Activated CD4-positive, alpha-beta memory T cell treated with anti-CD3 and anti-CD28 coated beads for 36 hours (primary cell): ENCODE measurements around the gene SDF4. TPM values are rescaled to one million over a fixed set of nuclear protein-coding genes. Genes with fewer than 3 reads are reported as not detected.
A peak's percentile ranks its signal among the peaks of the same experiment; 100 is the strongest.

Source experiments
- CTCF ChIA-PET: fragments of 350-600 bp; sonication (Branson Sonifier 250); formaldehyde crosslinking; loops from one replicate; lab custom pipeline; 2021; ENCODE audit warnings: antibody characterized with exemption, inconsistent platforms; lab: Charles Lee
- POLR2A ChIA-PET: fragments of 350-600 bp; sonication (Branson Sonifier 250); formaldehyde crosslinking; loops from one replicate; lab custom pipeline; 2021; ENCODE audit warnings: antibody characterized with exemption; lab: Charles Lee
- DNase-seq: peaks from one replicate; pipeline ENCODE4 v3.0.0-alpha.2; 2020
- H3K27ac Mint-ChIP-seq: one replicate; pipeline ENCODE4 v1.8.0; 2021; ENCODE audit warnings: mixed read lengths
- H3K27me3 Mint-ChIP-seq: one replicate; pipeline ENCODE4 v1.8.0; 2021; ENCODE audit warnings: mixed read lengths
- H3K36me3 Mint-ChIP-seq: one replicate; pipeline ENCODE4 v1.8.0; 2021; ENCODE audit warnings: mixed read lengths
- H3K4me1 Mint-ChIP-seq: one replicate; pipeline ENCODE4 v1.8.0; 2021; ENCODE audit warnings: low read depth, mixed read lengths
- H3K4me3 Mint-ChIP-seq: one replicate; pipeline ENCODE4 v1.8.0; 2021; ENCODE audit warnings: mild to moderate bottlenecking, mixed read lengths
- H3K9me3 Mint-ChIP-seq: one replicate; pipeline ENCODE4 v1.8.0; 2021; ENCODE audit warnings: mixed read lengths
- intact Hi-C: fragments of 100-400 bp; cut with micrococcal nuclease; formaldehyde crosslinking; loops from one replicate; pipeline ENCODE4 v1.15.1; 2023
- total RNA-seq, 2 experiments: library from RNA; stranded (reverse); gene quantifications; one replicate each; pipeline ENCODE4 v1.2.3, GENCODE V29; 2021

SDF4 gene
- total RNA-seq, 2 experiments from 2014 or later: 302 to 305 TPM

DNA sequence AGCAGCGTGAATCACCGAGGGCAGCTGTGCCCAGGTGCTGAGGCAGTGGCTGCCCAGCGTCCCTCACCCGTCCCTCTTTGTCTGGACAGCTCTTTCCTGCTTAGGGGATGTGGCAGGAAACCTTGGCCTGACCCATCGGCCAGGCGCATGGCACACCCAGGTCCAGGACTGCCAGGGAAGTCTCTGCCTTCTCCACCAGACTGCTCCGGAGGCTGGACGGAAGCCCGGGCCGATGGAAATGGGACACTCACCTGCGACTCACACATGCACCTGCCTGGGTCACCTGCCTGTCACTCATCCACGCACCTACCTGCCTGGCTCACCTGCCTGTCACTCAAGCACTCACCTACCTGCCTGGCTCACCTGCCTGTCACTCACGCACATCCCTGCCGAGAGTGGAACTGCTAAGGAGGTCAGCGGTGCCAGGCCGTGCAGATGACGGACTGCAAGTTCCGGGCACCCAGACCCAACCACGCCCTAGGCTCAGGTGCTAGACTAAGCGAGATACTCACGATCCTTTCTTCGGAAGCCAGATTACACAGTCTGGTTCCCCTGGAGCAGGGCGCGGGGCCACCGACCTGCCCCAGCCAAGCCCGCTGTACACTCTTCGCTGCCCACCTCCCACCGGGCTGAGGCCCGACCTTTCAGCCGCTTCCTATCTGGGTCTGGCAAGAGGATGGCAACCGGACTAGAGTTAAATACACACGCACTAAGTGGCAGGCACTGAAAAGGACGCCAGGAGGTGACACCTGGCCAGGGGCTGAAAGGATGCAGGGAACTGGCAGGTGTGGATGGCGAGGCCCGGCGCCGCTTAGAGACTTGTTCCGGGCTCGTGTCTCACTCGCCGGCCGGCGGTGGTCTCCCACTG lies 40.8 kb upstream of the SDF4 start:
- Mint-ChIP-seq H3K36me3 (peaks cover 21% of the 10 kb centered on the region), H3K27ac (peak overlapping the region; percentile 62), H3K4me1 (peaks cover 32% of the 10 kb centered on the region), H3K9me3 (no peaks in the 10 kb centered on the region), H3K4me3 (peak overlapping the region; percentile 88), H3K27me3 (no peaks in the 10 kb centered on the region)
- ChIA-PET POLR2A (interaction anchor here (1.0 to 1.8 kb wide), 2 partner anchors 42 to 134 kb away, joined by 3 to 5 read pairs; partner anchors contain the start of gene MRPL20), CTCF (interaction anchor here (1.3 kb wide), 1 partner anchor 62 kb away, joined by 3 read pairs; no protein-coding TSS in a partner anchor)
- intact Hi-C loops: loop anchor here (1.0 to 5.0 kb wide), 3 partner anchors 35 to 156 kb away; partner anchors contain the start of genes ACAP3, B3GALT6, C1orf159 and PUSL1
- peak; percentile 24 for DNase-seq

DNA sequence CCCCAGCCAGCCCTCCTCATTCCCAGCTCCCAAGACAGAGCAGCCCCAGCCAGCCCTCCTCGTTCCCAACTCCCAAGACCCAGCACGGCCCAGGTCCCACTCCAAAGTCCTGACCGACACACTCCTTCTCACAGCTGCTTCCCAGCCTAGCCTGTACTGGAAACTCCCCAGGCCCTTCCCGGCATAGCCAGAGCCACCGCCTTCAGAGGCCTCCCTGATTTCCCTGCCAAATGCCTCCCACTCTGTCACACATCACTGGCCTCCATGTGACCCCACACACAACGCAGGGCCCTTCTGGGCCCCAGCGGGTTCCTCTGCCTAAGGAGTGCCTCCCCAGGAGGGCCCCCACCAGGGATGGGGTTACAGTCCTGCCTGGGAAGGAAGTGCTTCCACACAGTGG lies 39.0 kb upstream of the SDF4 start:
- intact Hi-C loops: loop anchor here (5.0 kb wide), 1 partner anchor 36 kb away; the partner anchor contains the start of genes ACAP3 and PUSL1
- Mint-ChIP-seq H3K36me3 (peaks cover 26% of the 10 kb centered on the region), H3K4me1 (peaks cover 32% of the 10 kb centered on the region), H3K27ac (no peak overlapping the region), H3K9me3 (no peaks in the 10 kb centered on the region), H3K4me3 (peak overlapping the region; percentile 14), H3K27me3 (no peaks in the 10 kb centered on the region)
- DNase-seq: no peak
- CTCF ChIA-PET: interaction anchor here (1.5 kb wide), 1 partner anchor 149 kb away, joined by 5 read pairs; no protein-coding TSS in a partner anchor
- POLR2A ChIA-PET: no interaction called here

DNA sequence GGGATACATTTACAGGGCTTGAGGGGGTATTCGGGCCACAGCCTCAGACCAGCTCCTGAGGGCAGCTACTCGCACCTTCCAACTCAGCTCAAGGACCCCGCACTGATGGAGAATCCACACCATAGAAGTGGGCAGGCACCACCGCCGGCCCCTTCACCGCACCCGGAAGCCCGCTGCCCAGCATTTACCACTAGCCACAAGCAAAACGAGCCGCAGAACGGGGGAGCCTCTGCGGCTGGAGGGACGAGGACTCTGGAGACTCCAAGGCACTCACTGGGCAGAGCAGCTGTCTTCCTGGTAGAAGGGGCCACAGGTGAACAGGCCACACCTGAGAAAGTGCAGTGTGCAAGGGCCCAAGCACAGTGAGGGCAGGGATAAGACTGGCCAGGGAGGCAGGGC lies 36.5 kb upstream of the SDF4 start:
- Mint-ChIP-seq H3K36me3 (peaks cover 34% of the 10 kb centered on the region), H3K27me3 (no peaks in the 10 kb centered on the region), H3K4me1 (peaks cover 34% of the 10 kb centered on the region), H3K27ac (no peak overlapping the region), H3K4me3 (no peak overlapping the region), H3K9me3 (no peaks in the 10 kb centered on the region)
- CTCF ChIA-PET: no interaction called here
- intact Hi-C loops: no loop called here
- no peak for DNase-seq
- POLR2A ChIA-PET: no interaction called here

DNA sequence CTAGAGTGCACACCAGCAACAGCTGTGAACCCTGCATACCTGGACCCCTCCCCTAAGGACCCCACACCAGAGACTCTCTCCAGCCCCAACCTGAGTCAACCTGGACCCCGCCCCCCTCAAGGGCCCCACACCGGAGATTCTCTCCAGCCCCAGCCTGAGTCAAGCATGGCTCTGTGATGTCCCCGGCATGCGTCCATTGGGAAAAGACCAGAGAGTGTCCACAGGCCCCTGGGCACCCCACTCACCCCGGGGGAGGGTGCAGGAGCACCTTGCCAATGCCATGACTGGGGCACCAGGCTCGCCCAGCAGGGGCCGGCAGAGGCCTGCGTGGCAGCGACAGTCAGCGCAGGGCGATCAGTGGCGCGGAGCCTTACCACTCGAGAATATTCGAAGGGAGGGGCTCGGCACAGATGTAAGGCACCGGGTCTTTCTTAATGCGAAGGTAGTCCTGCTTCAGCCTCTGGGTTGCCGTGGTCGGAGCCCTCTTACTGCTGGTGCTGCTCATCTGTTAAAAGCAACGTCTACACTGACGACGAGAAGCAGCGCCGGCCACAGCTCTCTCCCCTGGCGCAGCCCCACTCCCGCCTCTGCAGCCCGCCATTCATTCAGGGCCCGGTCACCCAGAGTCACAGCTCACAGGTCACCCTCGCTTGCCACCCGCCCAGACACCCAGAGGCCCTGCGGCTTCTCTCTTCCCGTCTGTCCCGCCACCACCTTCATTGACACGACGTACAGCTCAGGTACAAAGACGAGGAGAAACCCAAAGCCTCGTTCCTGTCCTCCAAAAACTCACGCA lies 35.9 kb upstream of the SDF4 start:
- Mint-ChIP-seq H3K27me3 (no peaks in the 10 kb centered on the region), H3K4me3 (no peak overlapping the region), H3K4me1 (peaks cover 31% of the 10 kb centered on the region), H3K27ac (no peak overlapping the region), H3K9me3 (no peaks in the 10 kb centered on the region), H3K36me3 (peaks cover 32% of the 10 kb centered on the region)
- intact Hi-C loops: no loop called here
- ChIA-PET CTCF (no interaction called here), POLR2A (no interaction called here)
- no peak for DNase-seq

DNA sequence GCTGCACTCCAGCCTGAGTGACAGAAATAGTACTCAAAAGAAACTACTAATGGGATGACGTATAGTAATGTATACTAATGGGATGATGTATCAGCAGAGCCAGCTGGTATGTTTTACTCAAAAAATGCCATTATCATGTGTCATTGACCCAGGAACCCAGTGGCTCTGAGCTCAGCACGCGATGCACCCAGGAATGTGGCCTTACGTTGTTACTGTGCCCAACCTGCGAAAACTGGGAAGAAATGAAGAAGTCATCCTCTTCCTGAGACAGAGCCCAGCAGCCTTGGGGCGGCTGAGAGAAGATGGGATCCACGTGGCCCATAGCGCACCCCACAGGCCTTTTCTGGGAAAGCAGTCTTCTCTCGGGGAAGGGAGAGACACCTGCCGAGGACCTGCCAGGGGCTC lies 33.1 kb upstream of the SDF4 start:
- Mint-ChIP-seq H3K4me1 (peaks cover 11% of the 10 kb centered on the region), H3K27me3 (no peaks in the 10 kb centered on the region), H3K36me3 (peaks cover 33% of the 10 kb centered on the region), H3K9me3 (no peaks in the 10 kb centered on the region), H3K4me3 (no peak overlapping the region), H3K27ac (no peak overlapping the region)
- intact Hi-C loops: no loop called here
- ChIA-PET POLR2A (no interaction called here), CTCF (no interaction called here)
- peak; percentile 48 for DNase-seq

DNA sequence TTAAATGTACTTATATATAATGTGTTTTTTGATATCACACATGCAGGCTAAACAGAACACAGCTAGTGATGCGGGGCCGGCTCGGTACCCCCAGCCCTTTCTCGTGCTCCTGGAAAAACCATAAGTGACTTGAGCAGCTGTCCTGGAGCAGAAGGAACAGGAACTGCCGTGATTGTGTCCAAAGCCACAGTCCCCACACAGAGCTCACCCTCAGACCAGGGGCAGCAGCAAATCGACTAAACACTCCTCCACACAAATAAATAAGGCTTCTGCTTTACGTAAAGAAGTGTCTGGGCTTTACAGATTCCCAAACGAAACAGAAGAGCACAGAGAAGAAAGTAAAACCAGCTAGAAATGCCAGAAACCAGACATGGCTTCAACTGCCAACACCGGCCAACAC lies 32.2 kb upstream of the SDF4 start:
- Mint-ChIP-seq H3K27ac (no peak overlapping the region), H3K27me3 (no peaks in the 10 kb centered on the region), H3K9me3 (no peaks in the 10 kb centered on the region), H3K4me3 (no peak overlapping the region), H3K4me1 (peaks cover 7% of the 10 kb centered on the region), H3K36me3 (peaks cover 39% of the 10 kb centered on the region)
- DNase-seq: no peak
- intact Hi-C loops: no loop called here
- POLR2A ChIA-PET: no interaction called here
- CTCF ChIA-PET: interaction anchor here (0.7 kb wide), 1 partner anchor 141 kb away, joined by 3 read pairs; no protein-coding TSS in a partner anchor

DNA sequence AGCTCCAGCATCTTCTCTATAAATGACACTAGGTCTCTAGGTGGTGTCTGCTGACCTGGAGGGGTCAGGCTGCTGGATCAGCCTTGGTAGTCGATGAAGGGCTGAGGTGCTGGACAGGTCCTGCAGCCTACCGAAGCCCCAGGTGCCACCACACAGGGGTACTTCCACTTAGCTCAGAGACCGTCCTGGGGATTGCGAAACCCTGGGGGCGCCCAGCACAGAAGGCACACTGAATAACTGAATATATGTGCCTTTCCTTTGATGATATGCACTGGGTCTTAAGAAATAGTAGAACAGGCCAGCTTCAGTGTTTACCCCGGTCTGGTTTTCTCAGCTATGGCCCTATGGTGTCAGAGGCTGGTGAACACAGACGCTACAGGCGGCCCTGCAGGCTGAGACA lies 31.0 kb upstream of the SDF4 start:
- H3K9me3 Mint-ChIP-seq: no peaks in the 10 kb centered on the region
- H3K4me3 Mint-ChIP-seq: no peak overlapping the region
- POLR2A ChIA-PET: no interaction called here
- no peaks in the 10 kb centered on the region for H3K27me3 Mint-ChIP-seq
- peaks cover 43% of the 10 kb centered on the region for H3K36me3 Mint-ChIP-seq
- H3K27ac Mint-ChIP-seq: no peak overlapping the region
- CTCF ChIA-PET: no interaction called here
- peaks cover 8% of the 10 kb centered on the region for H3K4me1 Mint-ChIP-seq
- intact Hi-C loops: no loop called here
- DNase-seq: no peak

DNA sequence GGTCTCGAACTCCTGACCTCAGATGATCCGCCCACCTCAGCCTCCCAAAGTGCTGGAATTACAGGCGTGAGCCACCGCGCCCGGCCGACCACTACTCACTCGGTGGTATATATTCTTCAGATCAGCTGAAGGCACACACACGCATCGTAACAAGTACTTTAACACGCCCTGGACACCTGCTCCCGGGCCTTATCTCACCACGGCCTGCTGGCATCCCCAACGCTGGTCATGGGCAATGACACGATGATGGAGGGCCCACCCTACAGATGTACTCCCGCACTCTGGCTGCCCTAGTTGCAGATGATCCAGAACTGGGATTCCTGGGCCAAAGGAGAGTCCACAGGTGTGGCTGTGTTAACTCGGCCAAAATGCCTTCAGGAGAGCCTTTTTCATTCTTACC lies 30.3 kb upstream of the SDF4 start:
- peaks cover 44% of the 10 kb centered on the region for H3K36me3 Mint-ChIP-seq
- CTCF ChIA-PET: no interaction called here
- peaks cover 10% of the 10 kb centered on the region for H3K4me1 Mint-ChIP-seq
- POLR2A ChIA-PET: no interaction called here
- H3K27me3 Mint-ChIP-seq: no peaks in the 10 kb centered on the region
- no peak for DNase-seq
- no peak overlapping the region for H3K4me3 Mint-ChIP-seq
- intact Hi-C loops: no loop called here
- H3K9me3 Mint-ChIP-seq: no peaks in the 10 kb centered on the region
- no peak overlapping the region for H3K27ac Mint-ChIP-seq

DNA sequence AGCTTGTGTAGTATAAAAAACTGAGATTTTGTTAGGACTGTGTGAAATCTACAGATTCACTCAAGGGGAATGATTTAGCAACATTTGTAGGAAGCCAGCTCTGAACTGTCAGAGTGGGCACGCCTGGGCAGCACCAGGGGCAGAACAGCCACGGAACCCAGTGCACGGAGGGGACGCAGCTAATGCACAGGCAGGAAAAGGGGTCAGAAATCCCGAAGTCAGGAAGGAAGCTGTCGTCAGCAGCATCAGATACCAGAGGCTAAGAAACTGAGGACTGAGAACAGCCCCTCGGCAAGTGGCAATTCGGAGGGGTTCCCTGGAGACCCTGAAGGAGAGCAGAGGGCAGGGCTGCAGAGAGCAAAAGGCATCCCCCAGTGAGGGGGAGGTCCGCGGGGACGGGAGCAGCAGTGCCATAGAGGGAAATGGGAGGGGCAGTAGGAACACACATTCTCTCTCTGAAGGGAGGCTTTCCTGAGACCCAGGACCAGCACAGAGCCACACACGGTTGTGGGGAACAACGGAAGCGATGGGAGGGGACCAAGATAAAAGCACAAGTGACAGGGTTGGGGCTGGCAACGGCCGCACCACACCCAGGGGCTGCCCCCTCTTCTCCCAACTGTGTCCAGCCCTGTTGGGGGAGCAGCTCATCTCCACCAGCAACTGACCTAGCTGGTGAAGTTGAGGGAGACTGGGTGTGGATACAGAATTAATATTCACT lies 29.2 kb upstream of the SDF4 start:
- Mint-ChIP-seq H3K27ac (peak overlapping the region; percentile 16), H3K9me3 (no peaks in the 10 kb centered on the region), H3K4me1 (peaks cover 10% of the 10 kb centered on the region), H3K27me3 (no peaks in the 10 kb centered on the region), H3K36me3 (peaks cover 47% of the 10 kb centered on the region), H3K4me3 (no peak overlapping the region)
- CTCF ChIA-PET: interaction anchor here (1.7 to 1.8 kb wide), 2 partner anchors 14 to 139 kb away, joined by 3 to 8 read pairs; no protein-coding TSS in a partner anchor
- POLR2A ChIA-PET: no interaction called here
- intact Hi-C loops: no loop called here
- DNase-seq: no peak

DNA sequence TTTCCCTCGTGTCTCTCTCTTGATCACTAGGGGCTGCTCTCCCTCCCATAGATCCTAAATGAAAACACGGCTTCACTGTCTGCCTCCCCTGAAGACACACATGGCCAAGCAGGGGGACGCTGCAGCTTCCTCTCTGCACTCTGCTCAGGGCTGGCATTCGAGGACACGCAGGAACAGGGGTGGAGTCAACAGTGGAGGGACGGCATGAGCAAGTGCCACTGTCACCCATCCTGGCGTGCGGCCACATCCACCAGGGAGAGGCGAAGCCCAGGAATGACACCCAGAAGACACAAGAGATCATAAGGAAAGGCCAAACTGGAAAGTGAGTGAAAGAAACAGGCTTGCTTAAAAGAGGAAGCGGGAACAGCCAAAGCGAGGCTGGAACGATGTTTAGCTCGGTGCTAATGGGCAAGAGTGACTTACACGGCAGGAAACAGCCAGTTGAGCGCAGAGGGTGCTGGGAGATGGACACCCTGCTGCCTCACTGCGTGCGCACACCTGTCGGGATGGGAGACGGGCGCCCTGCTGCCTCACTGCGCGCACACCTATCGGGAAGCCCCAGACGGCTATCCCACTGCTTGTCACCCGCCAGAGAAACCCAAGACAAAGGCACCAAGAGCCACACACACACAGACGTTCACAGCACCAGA lies 28.3 kb upstream of the SDF4 start:
- Mint-ChIP-seq H3K36me3 (peaks cover 43% of the 10 kb centered on the region), H3K27ac (no peak overlapping the region)

DNA sequence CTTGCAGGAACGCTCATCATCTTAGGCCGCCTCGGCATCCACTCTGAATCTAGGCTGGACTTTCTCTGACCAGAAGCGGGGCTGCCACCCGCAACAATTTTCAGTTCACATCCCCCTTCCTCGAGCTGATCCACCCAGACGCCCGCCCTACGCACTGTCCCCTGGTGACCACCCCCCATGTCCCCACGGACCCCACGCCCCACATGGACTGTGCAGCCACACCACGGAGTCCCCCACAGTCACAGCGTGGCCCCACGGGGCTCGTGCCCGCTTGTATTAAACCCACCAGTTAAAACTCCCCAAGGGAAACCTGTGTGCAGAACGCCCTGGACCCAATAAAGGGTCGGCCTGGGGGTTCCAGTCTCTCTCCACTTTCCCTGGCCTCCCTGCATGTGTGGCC lies 27.7 kb upstream of the SDF4 start:
- intact Hi-C loops: no loop called here
- ChIA-PET POLR2A (no interaction called here), CTCF (no interaction called here)
- H3K27ac Mint-ChIP-seq: no peak overlapping the region
- H3K9me3 Mint-ChIP-seq: no peaks in the 10 kb centered on the region
- no peaks in the 10 kb centered on the region for H3K27me3 Mint-ChIP-seq
- H3K4me1 Mint-ChIP-seq: peaks cover 8% of the 10 kb centered on the region
- peaks cover 40% of the 10 kb centered on the region for H3K36me3 Mint-ChIP-seq
- H3K4me3 Mint-ChIP-seq: no peak overlapping the region
- no peak for DNase-seq

More for the DNA sequence above, 28.3 kb upstream of the SDF4 start:
- Mint-ChIP-seq H3K4me3 (no peak overlapping the region), H3K27me3 (no peaks in the 10 kb centered on the region), H3K4me1 (peaks cover 8% of the 10 kb centered on the region), H3K9me3 (no peaks in the 10 kb centered on the region)
- intact Hi-C loops: no loop called here
- DNase-seq: no peak
- POLR2A ChIA-PET: no interaction called here
- CTCF ChIA-PET: interaction anchor here (0.6 to 1.8 kb wide), 3 partner anchors 15 to 276 kb away, joined by 3 to 8 read pairs (median 3); no protein-coding TSS in a partner anchor
